HG03196 (cell line): ENCODE results near the gene SCMH1.
"Not testable (repeated sequence)": the region's sequence is repeated elsewhere in the genome, so short reads cannot be mapped to it uniquely, and the experiment has no call there.

Experiments
- ATAC-seq: cut with Tn5 transposase; IDR thresholded peaks from one replicate; pipeline ENCODE4 v1.9.1; 2021; ENCODE audit not compliant: unreplicated experiment

SCMH1 gene

DNA sequence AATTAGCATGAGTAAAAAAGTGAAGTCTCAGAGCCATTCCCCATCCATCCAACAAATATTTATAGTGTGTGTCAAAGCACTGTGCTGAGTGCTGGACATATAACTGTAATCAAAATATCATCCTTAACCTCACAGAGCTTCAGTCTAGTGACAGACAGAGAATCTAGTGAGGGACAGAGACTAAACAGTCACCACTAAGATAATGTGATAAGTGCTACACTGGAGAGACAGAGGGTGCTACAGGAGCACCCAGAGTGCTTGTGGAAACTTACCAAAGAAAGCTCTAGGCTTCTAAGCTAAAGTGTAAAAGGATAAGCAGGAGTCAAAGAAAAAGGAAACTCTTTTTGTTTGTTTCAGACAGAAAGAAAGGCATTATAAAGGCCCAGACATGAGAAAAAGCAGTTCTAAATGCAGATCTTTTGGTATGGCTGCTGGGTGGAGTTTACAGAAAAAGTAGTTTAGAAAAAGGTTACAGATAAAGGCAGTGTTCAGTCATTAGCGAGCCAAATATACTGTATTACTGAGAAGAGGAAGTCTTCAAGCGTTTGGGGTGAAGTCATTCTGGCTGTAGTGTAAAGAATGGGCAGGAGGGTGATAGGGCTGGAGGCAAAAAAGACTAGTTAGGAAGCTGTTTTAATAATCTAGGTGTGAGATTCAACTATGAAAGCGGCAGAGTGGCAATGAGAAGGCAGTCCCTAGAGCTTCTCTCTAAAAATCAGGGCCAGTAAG is 83.8 kb downstream of the SCMH1 start:
- no peak for ATAC-seq

DNA sequence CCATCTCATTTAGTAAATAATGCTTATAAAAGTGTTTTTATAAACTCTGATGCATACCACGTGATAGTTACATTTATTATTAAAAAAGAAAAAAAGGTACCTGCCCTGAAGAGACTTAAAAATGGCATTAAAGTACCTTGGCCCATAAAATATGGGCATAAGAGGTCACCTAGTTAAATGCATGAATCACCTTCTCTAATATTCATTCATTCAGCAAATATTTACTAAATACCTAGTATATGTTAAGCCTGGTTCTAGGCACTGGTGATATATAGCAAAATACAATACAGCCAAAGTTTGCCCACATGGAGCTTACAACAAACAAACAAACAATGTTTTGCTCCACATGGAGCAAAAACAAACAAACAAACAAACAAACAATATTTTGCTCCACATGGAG is 87.0 kb downstream of the SCMH1 start:
- ATAC-seq: no peak

DNA sequence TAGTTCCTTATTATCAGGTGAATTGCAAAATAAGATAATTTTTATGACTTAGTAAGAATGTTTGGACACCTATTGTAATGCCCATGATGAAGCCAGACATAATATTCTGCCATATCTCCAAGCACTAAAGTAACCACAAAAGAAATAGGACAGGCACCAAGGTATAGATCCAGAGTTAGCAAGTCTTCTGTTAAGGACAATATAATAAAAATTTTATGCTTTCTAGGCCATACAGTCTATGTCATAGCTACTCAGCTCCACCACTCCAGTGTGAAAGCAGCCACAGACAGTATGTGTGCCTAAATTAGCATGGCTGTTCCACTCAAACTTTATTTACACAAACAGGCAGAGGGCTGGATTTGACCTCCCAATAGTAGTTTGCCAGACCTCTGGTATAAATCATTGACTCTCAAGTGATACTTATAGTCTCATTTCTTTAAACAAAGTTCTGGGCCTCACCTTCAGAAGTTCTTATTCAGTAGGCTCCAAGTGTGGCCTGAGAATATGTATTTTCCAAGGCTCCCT is 88.3 kb downstream of the SCMH1 start:
- ATAC-seq: no peak

DNA sequence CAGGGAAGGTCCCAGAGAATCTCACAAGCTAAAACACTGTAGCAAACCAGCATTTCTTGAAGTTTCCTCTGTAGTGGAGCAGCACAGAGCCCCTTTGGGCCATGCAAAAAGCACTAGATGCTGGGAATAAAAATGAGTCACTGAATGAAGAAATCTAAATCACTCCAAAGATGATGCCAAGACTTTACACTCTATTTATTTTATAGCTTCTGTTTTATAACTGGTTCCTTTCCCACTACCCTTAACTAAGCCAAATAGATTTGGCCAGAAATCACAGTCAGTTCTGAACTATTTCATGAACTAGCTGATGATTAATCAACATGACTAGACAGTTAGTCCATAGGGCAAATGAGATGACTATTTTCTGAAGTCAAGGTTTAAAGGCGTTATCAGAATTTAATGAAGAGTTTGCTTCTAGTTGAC is 89.5 kb downstream of the SCMH1 start:
- no peak for ATAC-seq

DNA sequence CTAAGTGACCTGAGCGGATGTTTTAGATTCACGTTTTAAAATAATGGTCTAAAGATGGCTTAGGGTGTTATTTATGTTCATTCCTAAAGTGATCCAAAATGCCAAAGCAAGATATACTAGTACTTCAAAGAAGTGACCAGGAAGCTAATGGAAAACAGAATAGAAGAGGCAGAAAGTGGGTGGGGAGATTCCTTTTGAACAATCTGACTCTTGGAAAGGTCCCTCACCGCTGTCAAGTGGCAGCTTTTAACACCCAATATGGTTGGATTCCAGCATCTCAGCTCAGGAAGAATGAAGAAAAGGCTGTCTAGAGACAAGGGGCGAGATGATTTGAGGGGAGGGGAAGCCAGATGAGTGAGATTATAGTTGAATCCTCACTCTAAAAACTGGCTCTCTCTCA is 90.3 kb downstream of the SCMH1 start:
- no peak for ATAC-seq

DNA sequence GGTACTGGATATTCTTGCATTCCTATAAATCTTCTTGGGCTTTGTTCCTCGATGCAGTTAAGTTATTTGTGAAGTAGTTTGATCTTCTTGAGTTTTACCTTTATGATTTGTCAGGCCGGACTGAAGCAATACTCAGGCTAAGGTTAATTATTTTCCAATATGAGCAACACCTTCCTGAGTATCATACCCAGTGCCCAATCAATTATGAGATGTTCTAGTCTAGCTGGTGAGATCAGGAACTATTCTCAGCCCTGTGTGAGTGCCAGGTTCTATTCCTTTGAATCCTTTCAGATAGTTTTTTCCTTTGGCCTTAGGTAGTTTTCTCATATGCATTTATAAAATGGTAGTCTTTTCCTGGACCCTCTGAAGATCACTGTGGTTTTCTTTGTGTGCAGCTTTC is 92.5 kb downstream of the SCMH1 start:
- no peak for ATAC-seq

DNA sequence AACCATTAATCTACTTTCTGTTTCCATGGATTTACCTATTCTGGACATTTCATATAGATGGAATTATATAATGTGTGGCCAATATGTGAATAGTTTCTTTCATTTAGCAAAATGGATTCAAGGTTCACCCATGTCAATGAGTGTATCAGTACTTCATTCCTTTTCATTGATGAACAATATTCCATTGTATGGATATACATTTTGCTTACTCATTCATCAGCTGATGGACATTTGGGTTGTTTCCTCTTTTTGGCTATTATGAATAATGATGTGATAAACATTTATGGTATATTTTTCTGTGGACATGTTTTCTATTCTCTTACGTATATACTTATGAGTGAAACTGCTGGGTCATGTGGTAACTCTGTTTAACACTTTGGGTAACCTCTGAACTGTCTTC is 97.8 kb downstream of the SCMH1 start:
- ATAC-seq: no peak

DNA sequence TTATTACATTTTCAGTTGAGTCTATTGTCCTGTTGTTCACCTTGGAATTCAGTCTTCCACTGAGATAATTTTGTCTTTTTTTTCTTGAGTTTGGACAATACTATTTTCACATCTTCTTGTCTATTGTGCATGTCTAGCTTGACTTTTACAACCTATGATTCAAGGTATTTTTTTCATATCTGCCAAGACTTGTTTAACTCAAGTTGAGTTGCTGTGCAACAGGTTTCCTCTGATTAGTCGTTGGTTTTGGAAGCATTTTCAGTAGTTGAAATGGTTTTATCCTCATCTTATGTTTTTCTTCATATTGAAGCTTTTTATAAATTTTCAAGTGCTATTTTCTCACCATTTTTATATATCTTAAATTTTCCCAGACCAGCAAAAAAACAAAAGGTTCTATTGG is 103.6 kb downstream of the SCMH1 start:
- no peak for ATAC-seq

DNA sequence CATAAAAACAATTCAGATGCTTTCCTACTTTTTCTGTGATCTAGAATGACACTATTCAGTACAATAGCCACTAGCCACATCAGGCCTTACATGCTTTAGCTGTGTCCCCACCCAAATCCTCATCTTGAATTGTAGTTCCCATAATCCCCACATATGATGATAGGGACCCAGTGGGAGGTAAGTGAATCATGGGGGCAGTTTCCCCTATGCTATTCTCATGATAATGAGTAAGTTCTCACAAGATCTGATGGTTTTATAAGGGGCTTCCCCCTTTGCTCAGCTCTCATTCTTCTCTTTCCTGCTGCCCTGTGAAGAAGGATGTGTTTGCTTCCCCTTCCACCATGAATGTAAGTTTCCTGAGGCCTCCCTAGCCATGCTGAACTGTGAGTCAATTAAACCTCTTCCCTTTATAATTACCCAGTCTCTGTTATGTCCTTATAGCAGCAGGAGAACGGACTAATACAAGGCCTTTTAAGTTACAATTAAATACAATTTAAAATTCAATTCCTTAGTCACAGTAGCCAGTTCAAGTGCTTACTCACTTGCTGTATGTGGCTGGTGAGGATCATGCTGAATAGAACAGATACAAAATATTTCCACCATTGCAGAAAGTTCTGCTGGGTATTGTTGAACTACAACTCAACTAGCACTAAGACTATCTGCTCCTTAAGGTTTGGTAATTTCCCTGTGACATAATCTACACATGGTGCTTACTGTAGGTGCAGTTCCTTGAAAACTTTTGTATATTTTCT is 106.7 kb downstream of the SCMH1 start:
- no peak for ATAC-seq

DNA sequence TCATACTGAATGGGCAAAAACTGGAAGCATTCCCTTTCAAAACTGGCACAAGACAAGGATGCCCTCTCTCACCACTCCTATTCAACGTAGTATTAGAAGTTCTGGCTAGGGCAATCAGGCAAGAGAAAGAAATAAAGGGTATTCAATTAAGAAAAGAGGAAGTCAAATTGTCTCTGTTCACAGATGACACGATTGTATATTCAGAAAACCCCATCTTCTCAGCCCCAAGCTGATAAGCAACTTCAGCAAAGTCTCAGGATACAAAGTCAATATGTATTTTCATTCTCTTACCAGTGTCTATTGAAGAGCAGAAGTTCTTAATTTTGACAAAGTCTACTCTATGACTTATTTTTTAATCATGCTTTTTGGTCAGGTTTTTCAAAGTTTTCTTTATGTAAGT is 107.8 kb downstream of the SCMH1 start:
- not testable (repeated sequence) for ATAC-seq

DNA sequence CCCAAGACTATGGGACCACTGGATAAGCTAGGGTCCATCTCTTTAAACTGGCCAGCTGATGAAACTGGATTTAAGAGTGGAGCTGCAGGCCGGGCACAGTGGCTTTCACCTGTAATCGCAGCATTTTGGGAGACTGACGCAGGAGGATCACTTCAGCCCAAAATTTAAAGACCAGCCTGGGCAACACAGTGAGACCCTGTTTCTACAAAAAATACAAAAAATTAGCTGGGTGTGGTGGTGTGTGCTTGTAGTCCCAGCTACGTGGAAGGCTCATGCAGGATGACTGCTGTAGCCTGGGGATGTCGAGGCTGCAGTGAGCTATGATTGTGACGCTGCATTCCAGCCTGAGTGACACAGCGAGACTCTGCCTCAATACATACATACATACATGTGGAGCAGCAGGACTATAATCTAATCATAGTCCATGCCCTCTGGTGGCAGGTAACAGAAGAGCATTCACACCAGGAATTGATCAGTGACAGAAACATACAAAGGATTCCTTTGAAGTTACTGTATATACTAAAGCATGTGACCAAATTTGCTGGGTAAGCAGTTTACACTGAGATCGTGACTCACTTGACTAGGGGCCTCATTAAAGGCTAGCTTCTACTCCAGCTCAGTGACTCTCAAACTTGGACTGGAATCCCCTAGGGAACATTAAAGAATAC is 119.1 kb downstream of the SCMH1 start:
- ATAC-seq: no peak

DNA sequence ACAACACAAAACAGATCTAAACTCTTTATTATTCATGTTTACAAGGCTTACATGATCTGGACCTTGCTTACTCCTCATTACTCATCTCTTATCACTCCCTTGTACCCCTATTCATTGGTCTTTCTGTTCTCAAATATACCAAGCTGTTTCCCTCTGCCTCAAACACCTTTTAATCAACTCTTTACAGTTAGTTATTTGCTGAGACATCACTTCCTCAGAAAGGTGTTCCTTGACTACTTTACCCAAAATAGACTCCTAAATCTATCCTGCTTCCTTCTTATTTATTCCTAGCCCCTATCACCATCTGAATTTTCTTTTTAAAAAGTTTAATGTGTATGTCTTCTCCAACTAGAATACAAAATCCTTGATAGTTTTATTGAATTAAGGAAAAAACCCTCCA is 120.0 kb downstream of the SCMH1 start:
- ATAC-seq: no peak

DNA sequence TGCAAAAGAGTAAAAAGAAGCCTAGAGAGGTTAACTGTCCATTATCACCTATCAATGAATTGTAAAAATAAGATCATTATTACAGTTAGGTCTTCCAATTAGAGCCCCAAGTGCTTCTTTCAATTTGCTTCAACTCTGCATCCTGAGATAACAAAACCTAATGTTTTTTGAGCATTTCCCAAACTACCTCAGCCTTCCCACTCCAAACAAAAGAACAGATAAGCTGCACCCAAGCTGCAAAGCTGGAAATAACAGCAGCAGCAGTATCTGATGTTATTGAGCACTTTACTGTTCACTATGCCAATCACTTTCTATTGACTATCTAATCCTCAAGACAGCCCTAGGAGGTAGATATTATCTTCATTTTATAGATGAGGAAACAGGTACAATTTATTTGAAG is 123.5 kb downstream of the SCMH1 start:
- no peak for ATAC-seq

DNA sequence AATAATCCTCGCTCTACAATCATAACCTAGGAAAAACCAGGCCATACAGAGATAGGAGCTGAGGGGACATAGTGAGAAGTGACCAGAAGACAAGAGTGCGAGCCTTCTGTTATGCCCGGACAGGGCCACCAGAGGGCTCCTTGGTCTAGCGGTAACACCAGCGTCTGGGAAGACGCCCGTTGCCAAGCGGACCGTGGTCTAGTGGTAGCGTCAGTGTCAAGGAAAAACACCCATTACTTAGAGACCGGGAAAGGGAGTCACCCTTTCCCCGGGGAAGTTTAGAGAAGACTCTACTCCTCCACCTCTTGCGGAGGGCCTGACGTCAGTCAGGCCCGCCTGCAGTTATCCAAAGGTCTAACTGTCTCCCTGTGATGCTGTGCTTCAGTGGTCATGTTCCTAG is 124.9 kb downstream of the SCMH1 start:
- not testable (repeated sequence) for ATAC-seq

DNA sequence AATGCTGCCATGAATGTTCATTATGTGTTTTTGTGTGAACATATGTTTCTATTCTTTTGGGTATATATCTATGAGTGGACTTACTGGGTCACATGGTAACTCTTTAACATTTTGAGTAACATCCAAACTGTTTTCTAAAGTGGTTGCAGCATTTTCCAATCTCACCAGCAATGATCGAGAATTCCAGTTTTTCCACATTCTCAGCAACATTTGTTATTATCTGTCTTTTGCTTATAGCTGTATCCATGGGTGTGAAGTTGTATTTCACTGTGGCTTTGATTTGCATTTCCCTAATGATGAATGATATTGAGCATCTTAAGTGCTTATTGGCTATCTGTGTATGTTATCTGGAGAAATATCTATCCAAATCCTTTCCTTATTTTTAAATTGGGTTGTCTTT is 131.4 kb downstream of the SCMH1 start:
- no peak for ATAC-seq

DNA sequence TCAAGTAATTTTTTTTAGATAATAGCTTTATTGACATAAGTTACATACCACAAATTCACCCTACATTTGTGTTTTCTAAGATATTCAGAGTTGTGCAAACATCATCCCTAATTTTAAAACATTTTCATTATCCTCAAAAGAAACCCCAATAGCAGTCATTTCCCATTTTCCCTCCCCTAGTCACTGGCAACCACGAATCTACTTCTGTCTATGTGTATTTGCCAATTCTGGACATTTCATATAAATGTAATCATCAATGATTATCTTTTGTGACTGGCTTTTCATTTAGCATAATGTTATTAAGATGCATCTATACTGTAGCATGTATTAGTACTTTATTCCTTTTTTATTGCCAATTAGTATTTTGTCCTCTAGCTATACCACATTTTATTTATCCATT is 131.8 kb downstream of the SCMH1 start:
- no peak for ATAC-seq

DNA sequence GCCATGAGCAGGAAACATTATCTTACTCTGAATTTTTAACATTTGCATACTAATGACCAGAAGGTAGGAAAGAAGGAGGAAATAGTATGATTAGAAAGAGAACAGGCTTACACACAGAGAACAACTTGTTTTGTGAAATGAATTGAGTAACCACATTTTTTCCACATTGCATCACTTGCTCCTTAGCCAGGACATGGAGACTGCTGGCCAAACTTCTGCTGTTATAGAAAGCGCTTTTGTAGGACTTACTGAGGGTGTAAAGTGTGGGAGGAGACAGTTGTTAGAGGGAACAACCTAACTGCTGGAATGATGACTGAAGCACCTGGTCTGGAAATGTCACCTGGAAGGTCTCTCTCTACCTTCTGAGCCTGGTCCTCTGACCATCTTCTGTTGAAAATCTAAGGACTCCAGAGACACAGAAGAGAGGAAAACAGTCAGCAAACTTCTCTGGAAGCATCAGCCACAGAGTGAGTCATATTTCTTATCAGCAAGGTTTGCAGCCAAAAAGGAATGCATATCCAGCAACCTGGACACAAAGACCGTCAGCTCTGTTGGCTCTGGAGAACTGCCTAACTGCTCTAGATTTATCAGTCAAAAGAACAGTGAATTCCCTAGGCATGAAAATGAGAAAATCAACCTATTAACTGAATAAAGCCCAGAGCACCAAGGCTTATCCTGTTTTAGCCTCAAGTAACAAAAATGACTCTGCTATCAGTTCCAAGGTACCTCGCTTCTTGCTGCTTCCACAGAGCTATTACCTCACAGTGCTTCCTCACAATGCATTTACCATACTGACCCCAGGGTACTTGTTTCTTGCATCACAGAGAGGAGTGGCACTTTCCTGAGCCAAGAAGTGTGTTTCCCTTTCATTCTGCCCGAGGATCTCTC is 132.6 kb downstream of the SCMH1 start:
- no peak for ATAC-seq

DNA sequence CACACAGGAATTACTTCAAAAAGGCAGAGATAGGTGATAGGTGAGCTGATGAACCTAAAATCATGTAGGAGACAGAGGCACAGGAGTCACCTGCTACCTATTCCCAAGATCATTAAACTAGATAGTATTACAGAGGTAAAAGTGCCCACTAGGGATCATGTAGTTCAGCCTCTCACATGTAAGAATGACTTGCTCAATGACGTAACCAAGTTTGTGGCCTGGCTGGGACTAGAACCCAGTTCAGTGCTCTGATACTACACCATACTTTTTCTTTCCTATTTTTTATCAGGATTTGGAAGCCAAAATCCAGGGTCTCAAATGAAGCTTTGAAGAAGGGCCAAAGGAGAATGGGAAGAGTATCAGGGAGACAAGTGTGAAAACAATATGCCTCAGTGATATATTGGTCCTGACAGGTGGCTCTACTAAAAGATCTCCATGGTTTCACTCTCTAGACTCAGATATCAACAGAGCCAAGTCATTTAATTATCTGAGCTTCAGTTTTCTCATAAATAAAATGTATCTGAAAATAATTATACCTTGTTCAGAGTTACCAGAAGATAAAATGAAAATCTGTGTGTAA is 133.3 kb downstream of the SCMH1 start:
- no peak for ATAC-seq

DNA sequence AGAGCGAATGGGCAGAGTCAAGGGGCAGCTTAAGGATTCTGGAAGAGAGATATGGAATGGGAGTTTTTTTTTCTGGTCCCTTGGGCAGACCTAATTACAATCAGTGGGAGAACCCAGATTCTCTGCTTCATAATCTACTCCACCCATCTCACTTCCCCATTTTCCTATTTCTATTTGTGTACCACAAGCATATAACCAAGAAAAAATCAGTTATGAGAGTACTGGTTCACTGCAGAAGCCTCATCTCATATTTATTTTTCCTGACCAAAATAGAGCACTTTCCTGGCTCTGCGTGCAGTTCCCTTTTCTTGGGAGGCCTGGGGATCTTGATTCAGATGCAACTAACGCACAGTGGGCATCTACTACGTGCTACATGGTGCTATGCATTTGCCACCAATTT is 138.3 kb downstream of the SCMH1 start:
- no peak for ATAC-seq

DNA sequence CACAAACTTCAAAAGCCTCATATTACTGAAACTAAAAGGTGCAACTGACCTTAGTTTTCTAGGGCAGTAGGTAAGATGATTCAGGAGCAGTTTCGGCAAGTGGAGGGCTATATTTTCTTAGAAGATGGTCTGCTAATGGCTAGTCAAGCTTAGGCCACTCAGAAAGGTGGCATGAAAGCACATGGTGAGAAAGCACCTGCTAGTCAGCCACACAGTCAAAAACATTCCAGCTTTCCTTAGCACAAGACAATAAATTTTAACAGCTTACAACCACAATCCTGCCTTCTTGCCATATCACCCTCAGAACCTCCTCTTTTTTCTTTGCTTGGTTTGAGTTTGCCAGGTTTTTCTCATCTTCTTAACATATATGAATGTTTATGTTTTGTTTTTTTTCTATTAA is 139.5 kb downstream of the SCMH1 start:
- ATAC-seq: no peak
